ENCODE measurements around the gene FSD1L. TPM values are rescaled to one million over a fixed set of nuclear protein-coding genes. Genes with fewer than 3 reads are reported as not detected.

FSD1L gene
- polyA plus RNA-seq, 1 donor (not counting 4 experiments of a cell fraction or from before 2014, with no cell fraction given), result 5.2 TPM

- Histone ChIP-seq H3K9me1 (ENCODE audit: control insufficient read depth, extremely low read depth, insufficient read depth, low read length) (no peaks in the 10 kb centered on the region), H3K9ac (ENCODE audit: control insufficient read depth, extremely low read depth, insufficient read depth, low read length) (no peak overlapping the region), H3K4me1 (ENCODE audit: control insufficient read depth, extremely low read depth, insufficient read depth, low read length) (peaks cover 8% of the 10 kb centered on the region), H3K36me3 (ENCODE audit: control insufficient read depth in 2 of 2, extremely low read depth in 1 of 2, insufficient read depth in 2 of 2, low read length in 2 of 2) (peaks cover 0 to 5% of the 10 kb centered on the region in 2 experiments), H2AFZ (ENCODE audit: control insufficient read depth, low read length) (no peak overlapping the region), H4K20me1 (ENCODE audit: control insufficient read depth, extremely low read depth, insufficient read depth, low read length) (no peaks in the 10 kb centered on the region), H3K27me3 (ENCODE audit: control insufficient read depth, extremely low read depth, insufficient read depth, low read length) (no peaks in the 10 kb centered on the region), H3K4me3 (ENCODE audit: control insufficient read depth in 2 of 3, extremely low read depth in 1 of 3, insufficient read depth in 2 of 3, low read depth in 1 of 3, low read length in 3 of 3) (no peak overlapping the region), H3K4me2 (ENCODE audit: control insufficient read depth, extremely low read depth, insufficient read depth, low read depth, low read length) (no peak overlapping the region), H3K79me2 (ENCODE audit: control insufficient read depth, insufficient read depth, low read length) (no peaks in the 10 kb centered on the region), H3K27ac (ENCODE audit: control insufficient read depth, insufficient read depth, low read length) (peak overlapping the region; percentile 32), H3K9me3 (ENCODE audit: control insufficient read depth, low read depth, low read length) (no peaks in the 10 kb centered on the region)
- dilution Hi-C loops (cut with MboI; ENCODE audit: extremely low pct_ligation_motif_present, low sequenced_read_pairs), result no loop called here
- FAIRE-seq, result peak; percentile 29
- DNase-seq (ENCODE audit: low read depth, low spot score), result no peak
- TF ChIP-seq EZH2 (IDR thresholded peaks at IDR 0.05; ENCODE audit: low read length), result no peak
- TF ChIP-seq, protein P1, sequence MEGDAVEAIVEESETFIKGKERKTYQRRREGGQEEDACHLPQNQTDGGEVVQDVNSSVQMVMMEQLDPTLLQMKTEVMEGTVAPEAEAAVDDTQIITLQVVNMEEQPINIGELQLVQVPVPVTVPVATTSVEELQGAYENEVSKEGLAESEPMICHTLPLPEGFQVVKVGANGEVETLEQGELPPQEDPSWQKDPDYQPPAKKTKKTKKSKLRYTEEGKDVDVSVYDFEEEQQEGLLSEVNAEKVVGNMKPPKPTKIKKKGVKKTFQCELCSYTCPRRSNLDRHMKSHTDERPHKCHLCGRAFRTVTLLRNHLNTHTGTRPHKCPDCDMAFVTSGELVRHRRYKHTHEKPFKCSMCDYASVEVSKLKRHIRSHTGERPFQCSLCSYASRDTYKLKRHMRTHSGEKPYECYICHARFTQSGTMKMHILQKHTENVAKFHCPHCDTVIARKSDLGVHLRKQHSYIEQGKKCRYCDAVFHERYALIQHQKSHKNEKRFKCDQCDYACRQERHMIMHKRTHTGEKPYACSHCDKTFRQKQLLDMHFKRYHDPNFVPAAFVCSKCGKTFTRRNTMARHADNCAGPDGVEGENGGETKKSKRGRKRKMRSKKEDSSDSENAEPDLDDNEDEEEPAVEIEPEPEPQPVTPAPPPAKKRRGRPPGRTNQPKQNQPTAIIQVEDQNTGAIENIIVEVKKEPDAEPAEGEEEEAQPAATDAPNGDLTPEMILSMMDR (optimal IDR thresholded peaks at IDR 0.05 in 1 of 3, IDR thresholded peaks at IDR 0.05 in 1 of 3, conservative IDR thresholded peaks at IDR 0.05 in 1 of 3; ENCODE audit: extremely low read depth in 1 of 3, insufficient read depth in 2 of 3, low read length in 3 of 3), result no peak
Measured at GRCh38 chr9:105510024-105510423, 62.2 kb downstream of the FSD1L start.

DNA sequence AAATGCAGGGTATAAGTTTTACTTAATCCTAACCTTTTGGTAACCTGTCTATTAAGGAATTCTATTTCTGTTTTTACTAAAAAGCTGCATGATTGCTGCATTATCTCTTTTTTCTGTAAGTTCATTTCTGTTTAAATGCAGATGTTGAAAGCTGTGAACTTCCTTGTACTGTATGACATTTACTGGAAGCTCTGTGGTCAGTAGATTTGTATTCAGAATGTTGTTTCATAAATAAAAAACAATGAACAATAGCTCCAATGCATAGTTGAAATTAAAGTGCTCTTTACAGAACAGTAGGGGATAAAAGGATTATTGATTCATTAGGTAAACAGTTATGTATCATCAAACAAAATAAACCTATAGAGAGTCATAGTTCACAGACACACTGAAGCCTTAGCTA is 63.6 kb downstream of the FSD1L start:
- no peak overlapping the region for H3K27ac ChIP-seq (ENCODE audit: control insufficient read depth, insufficient read depth, low read length)
- dilution Hi-C loops (cut with MboI; ENCODE audit: extremely low pct_ligation_motif_present, low sequenced_read_pairs), result no loop called here
- H3K9me1 ChIP-seq (ENCODE audit: control insufficient read depth, extremely low read depth, insufficient read depth, low read length), result no peaks in the 10 kb centered on the region
- peaks cover 8% of the 10 kb centered on the region for H3K4me1 ChIP-seq (ENCODE audit: control insufficient read depth, extremely low read depth, insufficient read depth, low read length)
- H3K27me3 ChIP-seq (ENCODE audit: control insufficient read depth, extremely low read depth, insufficient read depth, low read length), result no peaks in the 10 kb centered on the region
- H2AFZ ChIP-seq (ENCODE audit: control insufficient read depth, low read length), result no peak overlapping the region
- DNase-seq (ENCODE audit: low read depth, low spot score) (no peak), FAIRE-seq (no peak)
- no peak overlapping the region for H3K9ac ChIP-seq (ENCODE audit: control insufficient read depth, extremely low read depth, insufficient read depth, low read length)
- no peaks in the 10 kb centered on the region for H4K20me1 ChIP-seq (ENCODE audit: control insufficient read depth, extremely low read depth, insufficient read depth, low read length)
- TF ChIP-seq, protein P1 (optimal IDR thresholded peaks at IDR 0.05 in 1 of 3, IDR thresholded peaks at IDR 0.05 in 1 of 3, conservative IDR thresholded peaks at IDR 0.05 in 1 of 3; ENCODE audit: extremely low read depth in 1 of 3, insufficient read depth in 2 of 3, low read length in 3 of 3), result no peak
- no peak for TF ChIP-seq EZH2 (IDR thresholded peaks at IDR 0.05; ENCODE audit: low read length)
- no peaks in the 10 kb centered on the region for H3K79me2 ChIP-seq (ENCODE audit: control insufficient read depth, insufficient read depth, low read length)
- no peak overlapping the region for H3K4me2 ChIP-seq (ENCODE audit: control insufficient read depth, extremely low read depth, insufficient read depth, low read depth, low read length)
- no peak overlapping the region for H3K4me3 ChIP-seq (ENCODE audit: control insufficient read depth in 2 of 3, extremely low read depth in 1 of 3, insufficient read depth in 2 of 3, low read depth in 1 of 3, low read length in 3 of 3)
- no peaks in the 10 kb centered on the region for H3K9me3 ChIP-seq (ENCODE audit: control insufficient read depth, low read depth, low read length)
- H3K36me3 ChIP-seq (ENCODE audit: control insufficient read depth in 2 of 2, extremely low read depth in 1 of 2, insufficient read depth in 2 of 2, low read length in 2 of 2), result peaks cover 4 to 11% of the 10 kb centered on the region in 2 experiments
